IPS-15b (cell line): Measurements from ENCODE around the gene DENND2D.
"Not testable (repeated sequence)": the region's sequence is repeated elsewhere in the genome, so short reads cannot be mapped to it uniquely, and the experiment has no call there.

Experiments
- H3K27me3 ChIP-seq: one replicate; pipeline ENCODE4 v1.6.1; 2013; ENCODE audit warnings: low read length; ENCODE audit not compliant: control insufficient read depth, insufficient read depth
- H3K36me3 ChIP-seq: one replicate; pipeline ENCODE4 v1.6.1; 2013; ENCODE audit warnings: low read length; ENCODE audit not compliant: control insufficient read depth, insufficient read depth
- H3K4me1 ChIP-seq: one replicate; pipeline ENCODE4 v1.6.1; 2013; ENCODE audit warnings: mild to moderate bottlenecking, low read length; ENCODE audit not compliant: control insufficient read depth, insufficient read depth
- H3K4me3 ChIP-seq: one replicate; pipeline ENCODE4 v1.5.1; 2013; ENCODE audit warnings: low read depth, low read length
- H3K9ac ChIP-seq: one replicate; pipeline ENCODE4 v1.6.1; 2013; ENCODE audit warnings: low read depth, mild to moderate bottlenecking, low read length
- H3K9me3 ChIP-seq: one replicate; pipeline ENCODE4 v1.6.1; 2013; ENCODE audit warnings: mild to moderate bottlenecking, low read length; ENCODE audit not compliant: control insufficient read depth, insufficient read depth

DENND2D gene

DNA sequence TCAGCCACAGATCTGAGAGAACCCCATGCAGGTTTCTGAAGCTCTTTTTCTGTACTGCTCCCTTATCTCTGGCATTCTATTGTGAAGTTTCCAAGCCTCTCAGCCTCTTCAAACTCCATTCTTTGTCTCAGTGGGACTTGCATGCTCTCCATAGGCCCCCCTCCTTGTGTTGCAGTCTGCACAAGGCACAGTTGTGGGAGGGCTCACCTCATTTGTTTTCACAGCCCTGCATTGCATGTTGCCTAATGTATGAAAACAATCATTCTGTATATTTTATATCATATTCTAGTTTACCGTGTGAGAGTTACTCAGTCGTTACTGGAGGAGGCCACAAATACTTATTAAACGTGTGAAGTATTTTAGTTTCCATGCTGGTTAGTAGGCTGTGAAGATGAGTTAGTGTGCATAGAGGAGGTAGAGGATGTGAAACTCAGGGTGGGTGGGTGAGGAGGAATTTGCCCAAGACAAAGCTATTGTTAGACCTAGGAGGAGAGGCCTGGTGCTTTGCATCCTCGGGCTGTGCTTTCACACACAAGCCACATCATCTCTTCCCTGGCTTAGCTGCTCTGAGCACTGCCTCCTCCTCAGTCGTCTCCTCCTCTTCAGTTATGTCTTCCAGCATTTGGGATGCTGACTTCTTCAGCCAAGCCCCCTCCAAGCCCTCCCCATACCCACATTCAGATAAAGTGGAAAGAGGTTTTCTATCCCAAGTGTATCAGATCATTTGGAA lies 19.3 kb upstream of the DENND2D start:
- no peak overlapping the region for H3K4me3 ChIP-seq
- H3K9ac ChIP-seq: no peak overlapping the region
- peaks cover 8% of the 10 kb centered on the region for H3K4me1 ChIP-seq
- H3K9me3 ChIP-seq: no peaks in the 10 kb centered on the region
- no peaks in the 10 kb centered on the region for H3K27me3 ChIP-seq
- no peaks in the 10 kb centered on the region for H3K36me3 ChIP-seq

- Histone ChIP-seq H3K9ac (no peak overlapping the region), H3K27me3 (no peaks in the 10 kb centered on the region), H3K9me3 (no peaks in the 10 kb centered on the region), H3K4me3 (no peak overlapping the region), H3K36me3 (no peaks in the 10 kb centered on the region), H3K4me1 (peaks cover 8% of the 10 kb centered on the region)
Measured at GRCh38 chr1:111218701-111219556, 18.5 kb upstream of the DENND2D start.

- Histone ChIP-seq H3K4me3 (no peak overlapping the region), H3K4me1 (no peaks in the 10 kb centered on the region), H3K9me3 (no peaks in the 10 kb centered on the region), H3K9ac (no peak overlapping the region), H3K36me3 (no peaks in the 10 kb centered on the region), H3K27me3 (no peaks in the 10 kb centered on the region)
Measured at GRCh38 chr1:111217183-111217910, 16.9 kb upstream of the DENND2D start.

- no peak overlapping the region for H3K9ac ChIP-seq
- H3K27me3 ChIP-seq: no peaks in the 10 kb centered on the region
- no peaks in the 10 kb centered on the region for H3K9me3 ChIP-seq
- no peaks in the 10 kb centered on the region for H3K4me1 ChIP-seq
- H3K36me3 ChIP-seq: no peaks in the 10 kb centered on the region
- no peak overlapping the region for H3K4me3 ChIP-seq
Measured at GRCh38 chr1:111216751-111217150, 16.3 kb upstream of the DENND2D start.

DNA sequence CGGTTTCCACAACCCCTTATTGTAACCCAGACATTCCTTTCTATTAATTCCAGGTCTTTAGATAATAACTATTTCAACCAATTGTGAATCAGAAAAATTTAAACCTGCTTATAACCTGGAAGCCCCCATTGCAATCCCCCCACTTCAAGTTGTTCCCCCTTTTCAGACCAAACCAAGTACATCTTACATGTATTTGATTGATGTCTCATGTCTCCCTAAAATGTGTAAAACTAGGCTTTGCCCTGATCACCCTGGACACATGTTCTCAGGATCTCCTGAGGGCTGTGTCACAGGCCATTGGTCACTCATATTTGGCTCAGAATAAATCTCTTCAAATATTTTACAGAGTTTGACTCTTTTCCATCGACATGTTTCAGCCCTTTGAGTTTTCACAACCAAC lies 14.8 kb upstream of the DENND2D start:
- not testable (repeated sequence) for H3K9me3 ChIP-seq, H3K4me1 ChIP-seq, H3K9ac ChIP-seq, H3K36me3 ChIP-seq, H3K27me3 ChIP-seq, H3K4me3 ChIP-seq

- Histone ChIP-seq H3K4me3 (no peak overlapping the region), H3K9me3 (no peaks in the 10 kb centered on the region), H3K9ac (no peak overlapping the region), H3K27me3 (no peaks in the 10 kb centered on the region), H3K4me1 (no peaks in the 10 kb centered on the region), H3K36me3 (no peaks in the 10 kb centered on the region)
Measured at GRCh38 chr1:111214884-111215283, 14.4 kb upstream of the DENND2D start.

DNA sequence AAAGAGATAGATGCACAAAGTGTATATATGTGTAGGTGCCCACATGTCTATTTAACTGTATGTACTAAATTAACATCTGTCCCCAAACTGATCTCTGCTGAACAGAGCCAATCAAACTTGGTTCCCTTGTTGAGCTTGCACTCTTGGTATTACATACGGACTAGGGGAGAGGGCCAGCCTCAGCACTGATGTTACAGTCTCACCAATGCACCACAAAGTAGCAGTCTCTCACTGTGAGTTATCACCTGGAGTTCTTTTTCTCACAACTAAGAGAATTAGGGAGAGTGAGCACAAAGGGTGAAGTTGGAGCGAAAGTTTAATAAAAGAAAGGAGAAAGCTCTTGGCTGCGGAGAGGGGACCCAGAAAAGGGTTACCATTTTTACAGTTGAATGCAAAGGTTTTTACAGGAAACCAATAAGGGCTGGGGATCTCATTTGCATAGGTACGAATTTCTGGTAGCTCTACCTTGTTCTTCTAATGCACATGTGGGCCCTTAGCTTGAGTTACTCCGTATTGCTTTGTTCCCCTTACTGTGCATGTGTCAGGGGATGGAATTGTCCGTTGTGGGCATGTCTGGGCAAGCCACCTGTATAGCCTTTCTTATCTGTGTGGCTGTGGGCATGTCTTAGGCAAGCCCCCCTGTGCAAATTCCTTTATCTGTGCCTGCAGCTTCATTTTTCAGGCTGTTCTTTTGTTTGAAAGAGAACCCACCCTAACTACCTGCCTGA lies 13.8 kb upstream of the DENND2D start:
- H3K27me3 ChIP-seq: no peaks in the 10 kb centered on the region
- no peaks in the 10 kb centered on the region for H3K4me1 ChIP-seq
- H3K36me3 ChIP-seq: no peaks in the 10 kb centered on the region
- H3K9me3 ChIP-seq: no peaks in the 10 kb centered on the region
- H3K4me3 ChIP-seq: no peak overlapping the region
- no peak overlapping the region for H3K9ac ChIP-seq

DNA sequence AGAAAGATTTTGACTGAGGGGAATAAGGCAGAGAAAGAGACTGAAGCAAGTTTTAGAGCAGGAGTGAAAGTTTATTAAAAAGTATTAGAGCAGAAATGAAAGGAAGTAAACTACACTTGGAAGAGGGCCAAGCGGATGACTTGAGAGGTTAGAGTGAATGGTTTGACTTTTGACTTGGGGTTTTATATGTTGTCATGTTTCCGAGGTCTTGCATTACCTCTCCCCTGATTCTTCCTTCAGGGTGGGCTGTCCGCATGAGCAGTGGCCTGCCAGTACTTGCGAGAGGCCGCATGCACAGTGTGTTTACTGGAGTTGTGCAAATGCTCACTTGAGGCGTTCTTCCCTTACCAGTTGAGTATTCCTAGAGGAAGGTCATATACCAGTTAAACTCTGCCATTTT lies 13.0 kb upstream of the DENND2D start:
- Histone ChIP-seq H3K36me3 (no peaks in the 10 kb centered on the region), H3K4me3 (no peak overlapping the region), H3K9ac (no peak overlapping the region), H3K4me1 (no peaks in the 10 kb centered on the region), H3K27me3 (peaks cover under 1% of the 10 kb centered on the region), H3K9me3 (no peaks in the 10 kb centered on the region)

GRCh38 chr1:111212634-111213335 lies 12.3 kb upstream of the DENND2D start:
- Histone ChIP-seq H3K36me3 (no peaks in the 10 kb centered on the region), H3K9me3 (no peaks in the 10 kb centered on the region), H3K4me3 (no peak overlapping the region), H3K27me3 (peaks cover 7% of the 10 kb centered on the region), H3K4me1 (no peaks in the 10 kb centered on the region), H3K9ac (no peak overlapping the region)

- Histone ChIP-seq H3K27me3 (peaks cover 8% of the 10 kb centered on the region), H3K4me3 (no peak overlapping the region), H3K36me3 (no peaks in the 10 kb centered on the region), H3K9me3 (no peaks in the 10 kb centered on the region), H3K4me1 (no peaks in the 10 kb centered on the region), H3K9ac (no peak overlapping the region)
Measured at GRCh38 chr1:111211921-111212320, 11.5 kb upstream of the DENND2D start.

GRCh38 chr1:111209622-111210021 lies 9.2 kb upstream of the DENND2D start:
- no peaks in the 10 kb centered on the region for H3K9me3 ChIP-seq
- no peak overlapping the region for H3K9ac ChIP-seq
- no peak overlapping the region for H3K4me3 ChIP-seq
- no peaks in the 10 kb centered on the region for H3K36me3 ChIP-seq
- H3K27me3 ChIP-seq: peaks cover 27% of the 10 kb centered on the region
- H3K4me1 ChIP-seq: no peaks in the 10 kb centered on the region
